CD4-positive, alpha-beta T cell treated with Interleukin-17A for 4 hours (primary cell): ENCODE results near the gene CDK2AP2.
"Not testable (repeated sequence)": the region's sequence is repeated elsewhere in the genome, so short reads cannot be mapped to it uniquely, and the experiment has no call there.

ENCODE experiments used
- DNase-seq: peaks from one replicate; pipeline ENCODE4 v3.0.0-alpha.2; 2020; ENCODE audit warnings: mixed read lengths

Gene CDK2AP2

DNA sequence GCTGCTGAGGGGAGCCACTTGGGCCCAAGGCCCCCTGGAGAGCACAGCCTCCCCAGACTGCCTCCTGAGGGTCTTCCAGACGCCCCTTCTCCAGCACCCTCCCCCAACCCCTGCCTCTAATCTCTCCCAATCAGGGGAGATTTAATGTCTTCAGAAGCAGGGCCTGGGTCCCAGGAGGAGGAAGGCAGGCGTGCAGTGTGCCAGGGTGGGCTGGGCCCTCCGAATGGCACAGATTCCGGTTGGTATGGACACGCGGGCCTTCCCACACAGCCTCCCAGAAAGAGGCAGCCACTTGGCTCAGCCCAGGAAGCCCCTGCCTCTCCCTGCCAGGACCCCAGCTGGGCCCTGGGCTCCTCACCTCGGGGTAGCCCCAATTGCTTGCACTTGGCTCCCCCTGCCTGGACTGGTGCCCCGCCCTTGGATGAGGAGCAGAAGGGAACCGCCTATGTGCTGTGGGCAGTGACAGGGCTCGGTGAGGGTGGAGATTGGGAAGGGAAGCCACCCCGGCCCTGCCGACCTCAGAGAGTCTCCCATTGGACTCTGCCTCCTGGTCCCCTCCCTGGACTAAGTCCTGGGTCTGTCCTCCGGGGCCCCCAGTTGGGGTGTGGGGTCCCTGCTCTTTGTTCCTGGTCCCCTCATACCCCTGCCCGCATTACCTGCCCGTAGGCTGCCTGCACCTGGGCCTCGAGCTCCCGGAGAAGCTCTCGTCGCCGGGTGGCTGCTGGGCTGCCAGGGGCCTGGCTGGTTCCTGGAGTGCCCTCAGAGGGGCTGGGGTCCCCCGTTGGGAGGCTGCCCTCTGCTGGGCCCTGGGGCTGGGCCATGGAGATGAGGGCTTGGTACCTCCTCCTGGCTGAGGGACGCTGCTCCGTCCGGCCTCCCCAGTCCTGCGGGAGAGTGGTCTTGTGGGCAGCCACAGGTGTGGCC, 15.9 kb upstream of the CDK2AP2 start:
- no peak for DNase-seq

DNA sequence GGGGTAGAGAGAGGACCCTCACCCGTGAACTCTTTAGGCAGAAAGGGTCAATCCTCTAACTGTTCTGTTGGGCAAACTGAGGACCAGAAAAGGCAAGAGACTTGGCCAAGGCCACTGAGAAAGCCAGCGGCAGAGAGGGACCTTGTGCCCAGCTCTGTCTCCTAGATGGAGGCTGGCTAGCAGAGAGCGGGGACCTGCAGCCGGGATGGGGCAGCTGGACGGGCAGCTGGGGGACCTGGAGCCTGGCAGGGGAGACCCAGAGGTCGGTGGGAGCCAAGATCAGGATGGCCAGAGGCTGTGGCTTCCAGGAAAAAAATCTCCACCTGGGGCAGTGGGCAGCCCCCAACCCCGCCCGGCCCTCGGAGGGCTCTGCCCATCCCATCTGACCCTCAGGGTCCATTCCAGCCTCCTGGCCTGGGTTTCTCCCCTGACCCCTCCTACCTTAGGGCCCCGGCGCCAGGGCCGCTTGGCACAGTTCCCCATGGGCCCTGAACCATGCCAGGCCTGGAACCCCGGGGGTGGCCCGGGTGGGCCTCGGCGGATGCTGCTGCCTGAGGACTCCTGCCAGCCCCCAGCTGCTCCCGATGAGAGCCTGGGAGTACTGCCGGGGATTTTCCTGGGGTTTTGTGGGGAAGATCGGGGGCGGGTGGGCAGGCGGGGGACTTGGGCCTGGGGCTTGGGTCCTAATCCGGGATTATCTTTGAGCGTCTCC, 15.0 kb upstream of the CDK2AP2 start, which contains the start of gene CABP2:
CABP2 (minus strand) TSS at position 603 of the 712 bp plus-strand sequence; CDS start at position 483, 120 bp downstream.
- DNase-seq: no peak

DNA sequence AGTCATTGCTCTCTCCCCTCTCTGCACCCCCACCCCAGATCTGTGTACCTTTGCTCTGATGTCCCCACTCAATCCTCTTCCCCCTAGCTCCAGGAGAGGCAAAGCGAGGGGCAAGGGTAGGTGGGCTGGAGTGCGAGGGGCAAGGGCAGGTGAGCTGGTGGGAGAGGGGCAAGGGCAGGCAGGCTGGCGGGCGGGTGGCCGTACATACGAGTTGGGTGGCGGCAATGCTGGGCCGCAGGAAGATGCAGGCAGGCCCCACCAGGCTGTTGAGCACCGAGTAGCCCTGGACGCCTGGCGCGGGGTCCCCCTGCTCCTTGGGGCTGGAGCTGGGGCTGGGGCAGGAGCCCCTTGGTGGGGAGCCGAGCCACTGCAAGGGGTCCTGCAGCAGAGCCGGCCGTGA, 14.4 kb upstream of the CDK2AP2 start:
- no peak for DNase-seq

DNA sequence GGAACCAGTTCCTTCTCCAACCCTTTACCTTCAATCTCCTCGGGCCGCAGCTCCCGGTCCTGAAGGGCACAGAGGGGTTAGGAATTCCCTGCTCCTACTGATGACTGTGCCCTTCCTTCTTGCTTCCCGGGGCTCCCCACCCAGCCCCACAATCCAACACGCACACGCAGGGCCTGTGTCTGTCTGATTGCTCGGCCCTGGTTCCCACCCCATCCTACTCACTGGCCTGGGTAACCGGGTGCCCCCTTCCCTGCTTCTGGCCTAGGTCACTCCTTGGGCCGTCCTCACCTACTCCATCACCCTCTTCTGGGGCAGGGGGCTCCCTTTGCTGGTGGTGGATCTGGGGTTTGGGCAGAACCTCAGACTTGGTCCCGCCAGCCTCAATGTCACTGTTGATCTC, 14.0 kb upstream of the CDK2AP2 start:
- DNase-seq: no peak

DNA sequence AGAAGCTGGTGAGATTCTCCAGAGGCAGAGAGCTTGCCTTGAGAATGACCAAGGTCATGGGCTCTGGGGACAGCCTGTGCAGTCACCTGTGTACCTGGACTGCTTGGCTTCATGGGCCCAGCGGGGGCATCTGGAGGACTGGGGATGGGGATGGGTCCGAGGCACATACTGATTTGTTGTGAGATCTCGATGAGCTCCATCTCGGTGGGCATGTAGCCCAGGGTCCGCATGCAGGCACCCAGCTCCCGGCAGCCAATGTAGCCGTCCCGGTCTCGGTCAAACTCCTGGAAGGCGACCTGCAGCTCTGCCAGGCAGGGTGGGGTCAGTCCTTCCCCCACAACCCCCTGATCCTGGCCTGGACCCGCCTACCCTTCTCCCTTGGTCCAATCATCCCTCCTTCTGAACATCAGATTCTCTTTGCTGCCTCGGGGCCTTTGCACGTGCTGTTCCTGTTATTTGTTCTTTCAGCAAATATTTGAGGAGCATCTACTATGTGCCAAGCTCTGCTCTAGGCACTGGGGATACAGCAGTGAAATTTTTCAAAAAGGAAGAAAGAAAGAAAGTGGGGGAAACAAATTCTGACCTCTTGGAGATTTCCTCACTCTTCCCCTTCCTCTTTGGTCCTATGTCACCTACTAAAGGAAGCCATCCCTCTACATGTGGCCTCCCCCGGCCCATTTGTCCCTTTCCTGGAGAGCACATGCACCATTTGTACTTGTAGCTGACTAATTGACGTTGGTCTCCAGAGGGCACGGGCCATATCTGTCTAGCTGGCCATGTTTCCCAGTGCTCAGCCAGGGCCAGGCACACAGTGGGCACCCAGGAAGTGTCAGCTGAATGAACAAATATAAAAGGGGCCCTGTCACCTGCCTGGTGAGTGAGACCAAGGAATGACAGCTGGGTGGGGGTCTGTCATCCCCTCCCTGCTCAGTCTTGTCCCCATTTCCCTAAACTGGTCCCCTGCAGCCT, 13.2 kb upstream of the CDK2AP2 start:
- DNase-seq: no peak

DNA sequence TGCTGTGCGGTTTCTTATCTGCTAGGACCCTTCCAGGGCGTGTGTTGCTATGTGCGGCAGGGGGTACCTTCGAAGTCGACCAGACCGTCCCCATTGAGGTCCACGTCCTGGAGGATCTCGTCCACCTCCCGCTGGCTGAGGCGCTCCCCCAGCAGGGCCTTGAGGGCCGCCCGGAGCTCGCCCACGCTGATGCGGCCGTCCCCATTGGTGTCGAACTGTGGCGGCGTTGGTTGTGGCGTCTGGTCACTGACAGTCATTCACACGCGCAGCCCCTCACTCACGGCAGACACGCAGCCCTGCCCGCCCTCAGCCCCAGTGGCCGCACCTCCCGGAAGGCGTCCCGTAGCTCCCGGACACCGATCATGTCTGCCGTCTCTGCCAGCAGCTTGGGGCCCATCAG, 11.8 kb upstream of the CDK2AP2 start:
- DNase-seq: no peak

DNA sequence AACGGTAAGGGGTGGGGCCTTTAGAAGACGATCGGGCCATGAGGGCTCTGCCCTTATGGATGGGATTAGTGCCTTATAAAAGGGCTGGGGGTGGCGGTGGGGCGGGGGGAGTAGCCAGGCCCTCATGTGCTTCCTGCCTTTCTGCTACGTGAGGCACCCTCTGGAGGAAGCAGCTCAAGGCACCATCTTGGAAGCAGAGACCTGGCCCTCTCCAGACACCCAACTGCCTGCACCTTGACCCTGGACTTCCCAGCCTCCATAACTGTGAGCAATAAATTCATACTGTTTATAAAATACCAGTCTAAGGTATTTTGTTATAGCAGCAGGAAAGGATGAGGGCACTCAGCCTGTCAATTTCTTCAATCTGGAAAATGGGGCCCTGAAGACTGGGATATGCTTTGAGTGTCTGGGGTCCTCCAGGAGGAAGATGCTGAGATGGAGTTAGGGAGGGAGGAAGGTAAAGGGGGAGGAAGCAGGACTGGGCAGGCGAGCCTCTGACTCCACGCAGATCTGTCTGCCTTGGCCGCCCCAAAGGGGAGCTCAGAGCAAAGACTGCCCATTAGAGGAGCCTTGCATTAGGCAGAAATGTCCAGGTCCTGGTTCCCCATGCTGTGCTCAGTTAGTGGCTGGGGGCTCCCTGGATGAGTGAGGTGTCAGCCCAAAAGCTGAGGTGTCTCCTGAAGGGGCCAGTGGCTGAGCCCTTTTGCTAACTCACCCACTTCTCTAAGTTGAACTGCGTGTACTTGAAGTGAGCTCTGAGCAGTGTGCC, 10.0 kb upstream of the CDK2AP2 start:
- no peak for DNase-seq

DNA sequence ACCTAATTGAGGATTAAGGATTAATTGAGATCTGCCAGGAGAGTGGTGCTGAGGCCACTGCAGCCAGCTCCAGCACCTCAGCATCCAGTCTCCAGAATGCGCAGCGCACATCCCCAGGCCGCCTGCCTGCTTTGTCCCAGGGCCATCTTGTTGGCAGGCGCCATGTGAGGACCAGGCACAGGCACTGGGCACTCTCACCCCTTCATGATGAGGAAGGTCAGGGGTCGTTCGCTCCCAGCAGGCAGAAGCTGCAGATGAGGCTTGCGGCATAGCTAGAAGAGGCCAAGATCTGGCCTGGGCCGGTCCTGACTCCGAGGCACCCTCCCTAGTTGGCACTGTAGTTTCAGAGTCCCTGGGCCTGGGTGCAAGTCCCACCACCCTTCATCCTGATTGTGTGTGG, 8.8 kb upstream of the CDK2AP2 start:
- no peak for DNase-seq

DNA sequence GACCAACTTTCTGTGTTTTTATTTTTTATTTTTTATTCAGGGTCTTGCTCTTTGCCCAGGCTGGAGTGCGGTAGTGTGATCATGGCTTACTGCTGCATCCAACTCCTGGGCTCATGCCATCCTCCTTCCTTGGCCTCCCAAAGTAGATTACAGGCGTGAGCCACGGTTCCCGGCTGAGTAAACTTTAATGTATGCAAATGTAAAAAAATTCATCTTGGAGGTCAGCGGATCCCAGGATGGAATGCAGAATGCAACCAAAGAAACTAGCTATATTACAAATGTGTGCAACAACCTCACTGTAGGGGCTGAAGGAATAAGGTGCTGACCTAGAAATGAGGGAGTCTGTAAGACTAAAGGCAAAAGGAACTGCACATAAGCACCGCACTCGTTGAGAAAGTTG, 6.2 kb upstream of the CDK2AP2 start:
- DNase-seq: no peak

DNA sequence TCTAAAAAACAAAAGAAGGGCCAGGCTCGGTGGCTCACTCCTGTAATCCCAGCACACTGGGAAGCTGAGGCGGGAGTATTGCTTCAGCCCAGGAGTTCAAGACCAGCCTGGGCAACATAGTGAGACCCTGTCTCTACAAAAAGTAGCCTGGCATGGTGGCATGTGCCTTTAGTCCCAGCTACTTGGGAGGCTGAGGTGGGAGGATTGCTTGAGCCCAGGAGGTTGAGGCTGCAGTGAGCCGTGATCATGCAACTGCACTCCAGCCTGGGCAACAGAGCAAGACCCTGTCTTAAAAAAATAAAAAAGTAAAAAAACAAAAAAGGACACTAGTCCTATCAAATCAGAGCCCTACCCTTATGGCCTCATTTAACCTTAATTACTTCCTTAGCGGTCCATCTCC, 3.6 kb upstream of the CDK2AP2 start:
- DNase-seq: not testable (repeated sequence)

DNA sequence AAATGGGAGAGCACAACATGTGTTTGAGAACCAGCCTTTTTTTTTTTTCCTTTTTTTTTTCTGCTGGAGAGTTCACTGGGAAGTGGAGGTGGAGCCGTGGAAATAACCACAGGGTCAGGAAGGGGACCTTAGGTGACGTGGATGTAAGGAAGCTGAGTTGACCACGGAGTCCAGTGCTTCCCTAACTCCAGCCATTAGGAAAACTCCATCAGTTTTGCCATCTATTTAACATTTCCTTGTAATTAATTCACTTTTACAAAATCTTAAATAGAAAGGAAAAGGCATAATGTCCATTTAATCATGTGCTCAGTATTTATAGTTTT, 2.0 kb upstream of the CDK2AP2 start:
- DNase-seq: no peak

DNA sequence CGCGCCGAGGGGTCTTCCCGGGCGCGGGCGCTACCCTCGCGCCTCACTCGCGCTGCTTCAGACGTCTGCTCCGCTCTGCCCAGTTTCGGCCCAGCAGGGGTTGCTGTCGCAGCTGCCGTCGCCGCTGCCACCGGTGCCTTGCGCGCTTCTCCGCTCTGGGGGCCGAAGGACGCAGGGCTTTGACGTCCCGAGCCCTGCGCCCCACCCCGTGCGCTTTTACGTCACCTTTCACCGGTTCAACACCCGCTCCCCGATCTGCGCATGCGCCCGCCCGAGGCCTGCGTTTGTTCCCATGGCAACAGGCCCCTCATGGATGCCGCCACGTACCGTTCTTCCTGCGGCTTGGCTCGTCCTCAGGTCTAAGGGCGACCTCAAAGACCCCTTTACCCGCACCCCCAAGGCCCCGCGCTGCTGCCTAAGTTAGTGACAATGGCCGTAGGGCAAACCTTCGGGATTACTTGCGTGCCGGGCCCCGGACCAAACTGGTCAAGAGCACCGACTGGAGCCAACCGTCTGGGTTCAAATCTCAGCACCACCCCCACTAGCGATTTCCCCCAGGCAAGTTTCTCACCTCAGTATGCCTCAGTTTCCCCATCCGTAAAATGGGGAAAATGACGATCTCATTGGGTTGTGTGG, 642 bp upstream of the CDK2AP2 start:
- peak; percentile 100 for DNase-seq

DNA sequence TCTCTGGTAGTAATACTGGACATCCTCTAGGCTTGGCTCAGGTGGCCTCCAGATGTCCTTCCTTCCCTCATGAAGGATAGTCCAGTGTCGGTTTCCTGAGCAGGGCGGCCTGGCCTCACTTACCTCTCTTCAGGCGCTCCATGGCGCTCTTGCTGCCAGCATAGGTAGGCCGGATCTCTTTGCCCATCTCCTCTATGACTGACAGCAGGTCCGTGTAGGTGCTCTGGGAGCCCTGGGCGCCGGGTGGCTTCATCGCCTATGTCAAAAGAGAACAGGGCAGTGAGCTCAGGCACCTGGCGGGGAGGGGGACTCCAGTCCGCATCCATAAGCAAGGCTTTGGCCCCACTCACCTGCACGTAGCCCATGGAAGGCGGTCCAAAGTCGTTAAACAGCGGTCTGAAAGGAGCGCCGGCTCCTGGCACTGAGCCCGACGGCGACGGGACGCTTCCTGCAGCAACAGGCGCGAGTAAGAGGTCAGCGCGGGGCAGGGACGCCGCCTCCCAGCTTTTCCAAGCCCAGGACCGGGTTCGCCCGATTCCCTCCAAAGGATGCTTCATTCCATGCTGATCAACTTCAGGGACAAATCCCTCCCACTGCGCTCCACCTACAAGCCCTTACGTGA, 609 bp downstream of the CDK2AP2 start:
- DNase-seq: no peak

DNA sequence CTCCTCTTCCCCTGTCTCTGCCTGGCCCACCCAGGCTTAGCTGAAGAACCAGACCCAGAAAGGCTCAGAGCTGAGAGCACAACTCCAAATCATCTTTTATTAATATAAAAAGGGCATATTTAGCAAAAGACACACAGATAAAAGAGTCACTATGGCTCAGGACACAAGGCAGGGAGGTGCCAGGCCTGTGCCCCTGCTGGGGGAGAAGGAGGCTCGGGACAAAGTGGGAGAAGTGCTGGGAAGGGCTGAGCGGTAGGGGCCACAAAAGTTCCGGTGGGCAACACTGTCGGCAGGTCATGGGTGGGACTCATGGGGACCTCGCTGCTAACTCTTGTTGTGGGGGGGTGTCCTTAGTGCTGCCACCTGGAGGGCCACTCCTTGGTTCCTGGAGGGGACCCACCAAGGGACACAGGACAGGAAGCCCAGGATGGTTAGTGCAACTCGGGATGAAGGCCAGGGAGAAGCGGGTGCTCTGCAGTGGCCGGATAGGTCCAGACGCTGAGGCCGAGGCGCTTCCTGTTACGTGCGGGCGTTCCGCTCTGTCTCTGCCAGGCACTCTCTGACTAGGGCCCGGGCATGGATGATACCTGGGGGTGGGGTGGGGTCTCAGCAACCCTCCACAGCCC, 1.4 kb downstream of the CDK2AP2 start:
- DNase-seq: no peak

DNA sequence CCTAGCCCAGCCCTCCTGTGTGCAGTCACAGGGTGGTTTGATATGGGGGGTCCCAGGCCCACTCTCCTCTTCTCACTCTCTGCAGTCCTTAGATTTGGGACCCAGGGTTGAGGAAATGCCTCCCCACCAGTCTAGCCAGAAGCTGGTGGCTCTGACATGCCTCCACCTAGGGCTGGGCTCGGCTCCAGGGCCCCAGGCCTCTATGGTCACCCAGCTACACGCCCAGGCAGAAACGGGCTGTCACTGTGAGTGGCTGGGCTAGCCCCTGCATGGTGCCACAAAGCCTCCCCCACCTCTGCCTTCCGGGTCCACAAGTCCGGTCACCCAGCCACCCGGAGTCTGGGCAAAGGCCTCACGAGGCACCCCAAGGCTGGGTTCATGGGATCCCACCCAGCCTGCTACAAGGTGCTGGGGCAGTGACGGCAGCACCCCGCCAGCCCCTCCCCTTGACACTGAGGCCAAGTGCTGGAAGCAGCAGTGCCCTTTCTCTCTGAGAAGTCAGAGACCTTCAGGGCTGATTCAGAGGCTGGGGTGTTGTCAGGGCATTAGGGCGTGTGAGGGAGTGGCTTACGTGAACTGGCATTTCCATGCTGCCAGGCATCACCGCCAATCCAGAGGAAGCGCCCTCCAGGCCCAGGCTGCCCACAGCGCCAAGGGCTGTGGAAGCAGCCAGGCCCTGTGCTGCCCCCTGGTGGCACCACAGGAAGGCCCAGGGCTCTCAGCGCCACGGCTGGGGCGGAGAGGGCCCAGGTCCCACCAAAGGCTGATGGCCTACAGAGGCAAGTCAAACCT, 2.2 kb downstream of the CDK2AP2 start:
- DNase-seq: peak; percentile 92

DNA sequence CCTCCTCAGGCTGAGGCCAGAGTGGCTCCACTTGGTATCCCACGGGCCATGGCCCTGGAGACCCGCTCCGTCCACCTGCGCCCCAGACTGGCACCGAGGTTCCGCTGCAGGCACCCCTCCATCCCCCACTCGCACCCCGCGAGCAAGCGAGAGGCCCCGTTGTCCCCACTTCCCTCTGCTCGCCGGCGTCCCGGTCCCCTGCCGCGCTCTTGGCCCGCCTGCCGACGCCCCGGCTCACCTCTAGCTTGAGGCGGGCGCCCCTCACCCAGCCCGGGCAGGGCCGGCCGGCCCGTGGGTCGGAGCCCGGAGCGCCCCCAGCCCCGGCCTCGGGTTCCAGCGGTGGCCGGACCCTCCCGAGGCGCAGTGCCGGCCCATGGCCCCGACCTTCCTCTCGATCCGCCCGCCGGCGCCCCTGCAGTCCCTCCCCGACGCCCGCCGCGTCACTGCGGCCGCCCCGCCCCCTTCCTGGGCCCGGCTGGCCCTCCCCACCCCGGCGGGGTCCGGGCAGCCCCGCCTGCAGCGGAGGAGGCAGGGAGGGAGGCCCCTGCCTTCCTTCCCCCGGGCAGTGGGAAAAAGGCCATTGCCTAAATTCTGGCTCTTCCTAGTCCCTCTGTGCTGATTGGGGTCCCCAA, 2.9 kb downstream of the CDK2AP2 start, which contains the start of gene PITPNM1:
PITPNM1 (minus strand) TSS at position 414 of the 632 bp plus-strand sequence. CDS start 1,183 bp downstream, outside the sequence.
- peak; percentile 85 for DNase-seq

DNA sequence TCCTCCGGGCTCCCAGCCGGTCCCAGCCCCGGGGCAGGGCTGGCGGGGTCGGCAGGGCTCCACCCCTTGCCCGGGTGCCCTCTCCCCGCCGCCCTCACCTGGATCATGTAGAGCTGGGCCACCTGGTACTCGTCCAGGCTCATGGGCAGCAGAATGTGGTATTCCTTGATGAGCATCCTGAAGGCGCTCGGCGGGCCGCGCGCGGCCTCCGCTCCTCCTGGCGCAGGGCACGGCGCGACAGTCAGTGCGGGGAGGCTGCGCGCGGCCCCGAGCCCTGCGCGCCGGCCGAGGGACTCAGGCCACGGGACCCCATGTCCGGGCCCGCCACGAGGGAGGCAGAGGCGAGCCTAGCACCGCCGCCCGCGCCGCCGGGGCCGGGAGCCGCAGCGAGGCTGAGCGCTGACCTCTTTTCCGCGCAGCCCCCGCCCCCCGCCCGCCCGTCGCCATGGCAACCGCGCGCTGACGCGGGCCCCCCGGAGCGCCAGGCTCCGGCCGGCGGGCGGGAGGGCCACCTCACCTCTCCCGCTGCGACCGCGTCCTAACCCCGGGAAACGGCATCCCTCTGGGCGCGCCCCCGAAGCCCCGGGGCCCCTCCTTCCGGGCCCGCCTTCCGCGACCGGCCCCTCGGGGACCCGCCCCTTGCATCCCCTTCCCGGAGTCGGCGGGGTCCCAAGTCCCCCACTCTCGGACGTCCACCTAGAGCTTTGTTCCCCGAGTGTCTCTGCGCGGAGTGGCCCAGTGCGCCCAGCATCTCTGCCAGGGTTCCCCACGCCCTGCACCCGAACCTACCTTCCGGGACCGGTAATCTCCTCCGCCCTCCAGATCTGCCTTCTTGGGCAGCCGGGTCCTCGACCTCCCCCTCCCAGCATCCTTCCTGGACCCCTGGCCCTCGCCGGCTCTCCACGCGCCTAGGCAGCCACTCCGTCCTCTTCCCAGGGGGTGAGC, 3.7 kb downstream of the CDK2AP2 start:
- peak; percentile 48 for DNase-seq
